ENCODE data around the gene PROC.
A peak's percentile ranks its signal among the peaks of the same experiment; 100 is the strongest.
"Not testable (repeated sequence)": the region's sequence is repeated elsewhere in the genome, so short reads cannot be mapped to it uniquely, and the experiment has no call there.

The PROC gene

DNA sequence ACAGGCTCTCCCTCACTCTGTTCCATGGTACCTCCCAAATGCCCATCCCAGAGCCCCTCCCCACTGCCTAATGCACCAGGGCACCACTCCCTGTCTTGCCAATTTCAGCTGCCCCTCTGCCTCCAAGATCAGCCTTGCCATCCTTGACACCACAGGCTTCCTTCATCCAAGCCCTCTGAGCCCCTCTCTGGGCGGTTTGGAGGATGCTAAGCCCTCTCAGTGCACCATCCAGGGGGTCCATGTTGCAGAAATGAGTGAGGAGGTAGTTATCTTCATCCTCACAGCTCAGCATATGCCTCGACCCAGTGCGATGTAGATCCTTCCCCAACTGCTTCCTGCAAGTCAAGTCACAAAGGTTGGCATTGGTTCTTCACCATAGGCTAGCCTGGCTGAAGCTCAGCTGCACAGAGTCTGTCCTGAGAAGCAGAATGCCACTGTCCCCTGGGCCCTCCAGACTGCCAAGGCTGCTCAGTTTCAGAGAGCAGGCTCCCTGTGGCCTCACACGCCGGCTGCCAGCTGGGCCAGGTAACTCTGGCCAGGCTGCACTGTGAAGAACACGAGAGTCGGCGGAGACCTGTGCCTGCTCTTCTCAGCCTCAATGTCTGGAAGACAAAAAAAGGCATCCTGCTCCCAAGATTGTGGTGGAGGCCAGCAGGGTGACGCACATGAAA is 20.5 kb upstream of the PROC start:
- DNase-seq: no peak

- peak; percentile 97 for DNase-seq
Measured at GRCh38 chr2:127398239-127398590, 20.0 kb upstream of the PROC start.

- no peak for DNase-seq
Measured at GRCh38 chr2:127400533-127400896, 17.7 kb upstream of the PROC start.

- DNase-seq: no peak
Measured at GRCh38 chr2:127400897-127401756, 17.1 kb upstream of the PROC start.

GRCh38 chr2:127401757-127402695 is 16.2 kb upstream of the PROC start:
- DNase-seq: no peak

- DNase-seq: no peak
Measured at GRCh38 chr2:127403460-127403859, 14.8 kb upstream of the PROC start.

- DNase-seq: no peak
Measured at GRCh38 chr2:127404466-127405254, 13.6 kb upstream of the PROC start.

DNA sequence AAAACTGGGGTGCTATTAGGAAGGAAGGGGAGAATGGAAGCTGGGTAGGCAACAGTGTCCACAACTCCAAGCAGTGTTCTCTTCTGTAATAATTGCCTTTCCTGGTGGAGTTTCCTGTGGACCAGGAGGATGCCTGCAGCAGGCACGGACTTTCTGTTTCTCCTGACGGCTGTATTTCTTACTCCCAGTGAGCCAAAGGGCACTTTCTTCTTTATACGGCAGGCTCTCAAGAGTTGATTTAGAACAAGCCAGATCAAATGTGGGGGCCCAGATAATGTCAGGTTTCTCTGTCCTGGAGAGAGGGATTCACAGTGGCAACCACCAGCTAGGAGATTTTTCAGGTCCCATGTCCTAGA is 13.0 kb upstream of the PROC start:
- no peak for DNase-seq

DNA sequence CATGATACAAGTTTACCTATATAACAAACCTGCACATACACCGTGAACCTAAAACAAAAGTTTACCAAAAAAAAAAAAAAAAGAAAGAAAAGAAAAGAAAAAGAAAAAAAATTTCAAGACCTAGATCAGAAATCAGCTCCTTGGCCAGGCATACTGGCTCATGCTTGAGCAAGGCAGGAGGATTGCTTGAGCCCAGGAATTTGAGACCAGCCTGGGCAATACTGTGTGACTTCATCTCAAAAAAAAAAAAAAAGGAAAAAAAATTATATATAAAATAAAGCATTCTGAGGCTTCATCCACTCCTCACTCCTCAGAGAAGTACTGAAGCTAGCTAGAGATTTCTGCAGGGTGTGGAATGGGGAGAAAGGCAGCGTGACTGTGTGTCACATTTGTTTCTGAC is 11.8 kb upstream of the PROC start:
- no peak for DNase-seq

- no peak for DNase-seq
Measured at GRCh38 chr2:127407091-127407490, 11.1 kb upstream of the PROC start.

DNA sequence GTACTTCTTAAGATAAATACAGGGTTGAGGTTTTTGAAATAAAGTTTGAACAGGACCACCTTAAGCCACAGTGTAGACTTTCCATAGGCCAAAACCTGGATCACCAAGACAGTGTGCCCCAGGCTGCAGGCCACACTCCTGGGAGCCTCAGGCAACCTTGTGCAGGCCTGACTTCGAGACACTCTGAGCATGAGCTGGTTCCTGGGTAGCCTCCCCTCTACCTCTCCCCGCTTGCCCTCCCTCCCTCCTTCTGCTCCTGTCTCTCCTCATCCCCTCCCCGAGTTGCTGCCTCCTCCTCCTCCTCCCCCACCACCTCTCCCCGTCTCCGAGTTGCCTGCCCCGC is 10.6 kb upstream of the PROC start:
- DNase-seq: no peak

DNA sequence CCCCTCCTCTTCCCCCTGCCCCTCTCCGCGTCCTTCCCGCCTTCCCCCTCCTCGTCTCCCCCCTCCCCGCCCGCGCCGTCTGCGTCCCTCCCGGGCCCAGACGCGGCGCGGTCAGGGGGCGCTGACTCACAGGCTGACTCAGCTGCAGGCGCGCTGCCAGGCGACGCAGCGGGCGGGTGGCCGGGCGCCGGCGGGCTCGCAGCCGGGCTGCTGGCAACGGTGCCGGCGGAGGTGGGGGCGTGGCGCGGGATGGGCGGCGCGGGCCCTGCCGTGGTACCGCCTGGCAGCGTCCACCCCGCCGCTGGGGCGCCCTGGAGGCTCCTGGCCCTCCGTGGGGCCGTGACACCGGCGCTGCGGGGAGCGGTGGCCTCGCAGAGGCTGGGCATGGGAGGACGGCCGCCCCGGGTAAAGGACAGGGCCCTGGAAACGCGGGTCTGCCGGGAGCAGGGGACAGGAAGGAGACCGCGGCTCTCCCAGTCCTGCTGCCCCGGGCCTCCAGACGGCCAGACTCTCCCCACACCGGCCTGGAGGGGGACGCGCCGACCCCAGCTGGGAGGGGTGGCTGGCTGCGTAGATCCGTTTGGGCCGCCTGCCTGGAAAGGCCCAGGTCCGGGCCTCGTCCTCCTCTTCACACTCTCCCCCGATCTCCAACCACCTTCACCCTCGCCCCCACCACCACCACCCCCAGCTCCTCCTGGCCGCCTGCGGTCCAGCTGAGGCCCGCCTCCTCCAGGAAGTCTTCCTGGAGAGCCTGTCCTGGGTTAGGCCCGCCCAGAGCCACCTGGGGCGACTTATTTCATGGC is 10.0 kb upstream of the PROC start:
- peak; percentile 94 for DNase-seq

DNA sequence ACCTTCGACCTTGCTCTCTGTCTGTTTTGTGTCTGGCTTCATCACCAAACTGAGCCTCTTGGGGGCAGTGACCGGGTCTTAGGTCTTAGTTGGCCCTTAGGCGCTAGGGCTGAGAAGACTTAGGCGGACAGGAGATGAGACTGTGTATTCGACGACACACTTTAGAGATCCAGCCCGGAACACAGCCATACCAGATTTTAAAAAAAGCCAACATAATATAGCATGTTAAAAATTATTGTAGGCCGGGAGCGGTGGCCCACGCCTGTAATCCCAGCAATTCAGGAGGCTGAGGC is 9.5 kb upstream of the PROC start:
- DNase-seq: peak; percentile 46

GRCh38 chr2:127409716-127410115 is 8.5 kb upstream of the PROC start:
- not testable (repeated sequence) for DNase-seq

- no peak for DNase-seq
Measured at GRCh38 chr2:127410871-127411652, 7.2 kb upstream of the PROC start.

GRCh38 chr2:127411653-127412369 is 6.4 kb upstream of the PROC start:
- no peak for DNase-seq

GRCh38 chr2:127413200-127413599 is 5.0 kb upstream of the PROC start:
- no peak for DNase-seq

DNA sequence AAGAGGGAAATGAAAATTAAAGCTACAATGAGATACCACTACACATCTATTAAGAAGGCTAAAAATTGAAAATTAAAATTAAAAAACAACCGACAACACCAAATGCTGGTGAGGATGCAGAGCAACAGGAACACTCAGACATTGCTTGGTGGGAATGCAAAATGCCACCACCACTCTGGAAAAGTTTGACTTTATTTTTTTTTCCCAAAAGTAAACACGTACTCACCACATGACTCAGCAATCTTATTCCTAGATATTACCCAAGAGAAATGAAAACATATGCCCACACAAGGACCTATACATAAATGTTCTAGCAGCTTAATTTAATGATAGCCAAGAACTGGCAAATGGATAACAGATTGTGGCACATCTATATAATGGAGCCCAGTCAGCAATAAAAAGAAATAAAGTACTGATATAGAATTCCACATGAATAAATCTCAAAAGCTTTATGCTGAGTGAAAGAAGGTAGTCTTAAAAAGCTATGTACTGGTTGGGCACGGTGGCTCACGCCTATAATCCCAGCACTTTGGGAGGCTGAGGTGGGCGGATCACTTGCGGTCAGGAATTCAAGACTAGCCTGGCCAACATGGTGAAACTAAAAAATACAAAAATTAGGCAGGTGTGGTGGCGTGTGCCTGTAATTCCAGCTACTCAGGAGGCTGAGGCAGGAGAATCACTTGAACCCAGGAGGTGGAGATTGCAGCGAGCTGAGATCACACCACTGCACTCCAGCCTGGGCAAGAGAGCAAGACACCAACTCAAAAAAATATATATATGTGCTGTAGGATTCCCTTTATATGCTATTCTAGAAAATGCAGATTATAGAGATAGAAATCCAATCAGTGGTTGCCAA is 4.2 kb upstream of the PROC start:
- DNase-seq: no peak

Data from hematopoietic multipotent progenitor cell treated with erythropoietin and hydrocortisone succinate and interleukin-3 and kit ligand, for 6 days (in vitro differentiated cells).